DMS79 treated with DMSO at 0.1 percent for 48 hours (cell line): ENCODE results near the gene FAF1.
A peak's percentile ranks its signal among the peaks of the same experiment; 100 is the strongest.

ENCODE experiments used
- DNase-seq: peaks from one replicate; lab custom pipeline; 2025; lab: John Stamatoyannopoulos, UW

Gene FAF1

GRCh38 chr1:50978144-50978851 is 18.2 kb upstream of the FAF1 start:
- DNase-seq: peak; percentile 74

DNA sequence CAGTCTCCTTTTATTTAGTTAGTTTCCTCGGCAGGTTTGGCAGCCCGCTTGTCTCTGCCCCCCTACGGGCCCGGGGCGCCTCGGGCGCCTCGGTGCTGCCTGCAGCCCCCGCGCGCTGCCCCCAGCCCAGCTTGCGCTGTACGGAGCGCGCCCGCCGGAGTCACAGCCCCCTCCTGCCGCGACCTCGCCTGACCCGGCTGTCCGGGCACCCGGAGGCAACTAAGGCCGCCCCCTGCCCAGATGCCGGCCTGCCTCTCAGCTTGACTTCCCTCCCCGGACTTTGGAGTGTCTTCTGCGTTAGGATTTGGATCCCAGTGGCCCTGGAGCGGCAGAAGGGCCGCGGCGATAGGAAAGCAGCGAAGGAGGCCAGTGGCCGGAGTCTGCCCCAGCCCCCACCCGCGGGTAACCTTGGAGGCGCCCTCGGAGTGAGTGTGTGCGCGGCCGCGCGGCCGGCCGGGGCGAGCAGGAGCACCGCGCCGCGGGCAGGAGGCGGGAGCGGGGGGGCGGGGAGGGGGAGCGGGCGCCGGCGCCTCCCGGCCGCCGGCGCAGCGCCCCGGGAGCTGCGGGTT is 17.6 kb upstream of the FAF1 start:
- DNase-seq: no peak

DNA sequence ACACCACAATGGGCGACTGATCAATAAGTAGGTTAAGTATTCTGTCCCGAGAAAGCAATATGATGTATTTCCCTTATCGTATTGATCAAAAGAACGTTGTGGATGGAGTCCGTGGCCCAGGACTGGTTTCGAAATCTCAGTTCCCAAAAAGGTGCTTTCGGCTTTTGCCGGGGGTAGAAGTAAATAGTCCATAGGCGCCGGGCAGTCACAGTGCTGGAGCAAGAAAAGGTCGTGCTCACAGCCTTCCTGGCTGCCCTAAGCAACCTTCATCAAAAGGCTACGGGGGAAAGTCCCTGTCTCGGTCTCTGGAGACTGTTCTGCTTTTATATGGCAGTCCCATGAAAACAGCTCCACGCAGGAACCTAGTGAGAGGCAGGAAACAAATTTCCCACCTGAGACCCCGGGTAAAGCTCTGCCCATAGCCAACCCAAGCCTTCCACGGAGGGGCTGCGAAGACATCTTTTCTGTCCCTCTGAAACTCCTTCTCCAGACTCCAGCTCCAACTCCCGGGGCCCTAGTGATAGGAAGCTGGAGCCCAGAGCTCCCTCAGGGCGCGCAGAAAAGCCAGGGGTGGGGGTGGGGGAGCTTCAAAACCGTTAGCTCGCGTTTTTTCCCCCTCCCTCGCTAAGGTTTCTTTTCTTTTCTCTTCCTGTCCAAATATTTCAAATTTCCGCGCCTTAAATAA is 17.0 kb upstream of the FAF1 start:
- peak; percentile 90 for DNase-seq

- DNase-seq: peak; percentile 90
These were observed 16.2 kb upstream of the FAF1 start for GRCh38 chr1:50976111-50976889.

DNA sequence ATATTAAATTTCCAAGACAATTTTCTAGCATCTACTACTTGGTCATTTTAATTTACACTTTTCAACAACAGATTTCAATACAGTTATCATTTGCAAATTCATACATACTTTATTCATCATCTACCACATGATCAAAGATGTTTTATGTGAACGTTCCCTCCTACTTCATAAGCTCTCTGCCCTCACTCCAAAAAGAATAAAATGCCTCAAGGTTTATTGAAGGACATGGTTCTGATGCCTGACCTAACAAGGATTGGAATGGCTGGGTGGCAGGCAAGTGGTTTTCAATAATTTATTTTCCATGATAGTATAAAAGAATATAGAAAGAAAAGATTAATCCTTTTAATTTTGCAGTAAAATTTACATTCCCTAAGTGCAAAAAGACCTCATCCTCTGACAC is 15.4 kb upstream of the FAF1 start:
- DNase-seq: peak; percentile 66

DNA sequence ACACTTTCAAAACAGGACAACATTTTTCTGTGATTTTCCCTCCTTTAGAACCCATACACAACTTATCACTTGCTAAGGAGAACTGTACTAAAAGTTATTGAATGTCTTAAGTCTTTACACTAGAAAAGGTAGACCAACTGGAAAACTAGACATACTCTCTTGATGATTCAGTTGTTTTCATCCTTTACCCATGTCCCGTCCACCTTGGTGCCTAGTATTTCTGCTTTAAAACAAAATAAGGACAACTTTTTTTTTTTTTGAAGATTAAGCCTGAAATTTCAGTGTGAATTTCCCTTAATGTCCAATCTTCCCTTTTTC is 14.5 kb upstream of the FAF1 start:
- peak; percentile 77 for DNase-seq

DNA sequence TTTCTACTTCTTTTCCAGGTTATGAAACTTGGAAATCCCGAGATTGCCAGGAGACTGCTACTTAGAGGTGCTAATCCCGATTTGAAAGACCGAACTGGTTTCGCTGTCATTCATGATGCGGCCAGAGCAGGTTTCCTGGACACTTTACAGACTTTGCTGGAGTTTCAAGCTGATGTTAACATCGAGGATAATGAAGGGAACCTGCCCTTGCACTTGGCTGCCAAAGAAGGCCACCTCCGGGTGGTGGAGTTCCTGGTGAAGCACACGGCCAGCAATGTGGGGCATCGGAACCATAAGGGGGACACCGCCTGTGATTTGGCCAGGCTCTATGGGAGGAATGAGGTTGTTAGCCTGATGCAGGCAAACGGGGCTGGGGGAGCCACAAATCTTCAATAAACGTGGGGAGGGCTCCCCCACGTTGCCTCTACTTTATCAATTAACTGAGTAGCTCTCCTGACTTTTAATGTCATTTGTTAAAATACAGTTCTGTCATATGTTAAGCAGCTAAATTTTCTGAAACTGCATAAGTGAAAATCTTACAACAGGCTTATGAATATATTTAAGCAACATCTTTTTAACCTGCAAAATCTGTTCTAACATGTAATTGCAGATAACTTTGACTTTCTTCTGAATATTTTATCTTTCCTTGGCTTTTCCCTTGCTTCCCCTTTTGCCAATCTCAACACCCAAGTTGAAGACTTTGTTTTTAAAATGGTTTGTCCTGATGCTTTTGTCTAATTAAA is 14.0 kb upstream of the FAF1 start:
- peak; percentile 77 for DNase-seq

DNA sequence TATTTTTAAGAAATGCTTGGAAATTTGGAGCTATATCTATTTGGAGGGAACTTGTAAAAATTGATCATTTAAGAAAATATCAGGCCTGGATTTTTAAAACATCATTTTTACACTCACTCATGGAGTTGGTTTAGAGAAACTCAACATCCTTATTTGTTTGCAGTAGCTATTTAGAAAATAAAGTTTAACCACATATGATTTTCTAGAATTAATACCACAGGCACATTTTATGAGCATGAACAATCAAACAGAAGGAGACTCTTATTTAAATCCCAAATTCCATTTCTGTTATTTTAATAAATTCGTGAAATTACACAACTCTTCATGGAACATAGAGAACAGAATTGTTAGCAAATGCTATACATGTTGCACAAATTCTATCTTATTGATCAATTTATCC is 13.2 kb upstream of the FAF1 start:
- no peak for DNase-seq

DNA sequence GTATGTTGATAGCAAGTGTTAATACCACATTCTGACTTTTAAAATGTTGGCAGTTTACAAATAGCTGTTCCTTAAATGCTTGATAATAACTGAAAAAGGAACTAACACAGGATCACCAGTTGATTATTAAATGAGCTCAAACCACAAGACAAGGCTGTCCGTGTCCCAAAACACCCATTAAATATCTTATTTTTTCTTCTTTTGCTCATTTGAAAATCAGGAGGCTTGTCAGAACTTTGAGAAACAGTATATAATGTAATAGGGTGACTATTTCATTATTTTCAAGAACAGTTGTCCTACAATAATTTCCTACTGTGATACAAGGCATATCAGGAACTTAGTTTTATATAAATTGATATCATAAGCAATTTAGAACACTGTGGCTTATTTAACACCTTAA is 12.7 kb upstream of the FAF1 start:
- DNase-seq: peak; percentile 70

DNA sequence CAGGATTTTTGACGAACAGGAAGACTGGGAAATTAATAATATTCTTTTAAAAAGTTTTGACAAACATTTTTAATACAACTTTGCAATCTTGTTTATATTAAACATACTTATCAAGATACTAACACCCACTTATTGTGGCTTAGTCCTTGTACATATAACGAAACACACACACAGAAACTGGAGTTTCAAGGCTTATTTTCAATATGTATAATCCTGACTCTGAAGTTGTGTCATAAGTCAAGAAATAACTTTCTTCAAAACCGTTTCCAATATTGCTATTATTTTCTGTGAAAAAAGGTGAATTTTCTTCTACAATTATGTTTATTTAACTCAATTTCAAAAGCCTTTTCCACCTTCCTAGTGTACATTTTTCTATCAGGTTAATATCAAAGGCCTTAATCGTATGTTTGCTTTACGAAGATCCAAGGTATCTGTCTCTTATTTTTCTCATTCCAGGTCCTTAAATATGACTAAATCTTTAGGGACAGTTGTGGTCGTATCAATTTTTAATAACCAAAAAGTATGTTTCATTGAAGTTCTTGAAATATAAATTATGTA is 11.8 kb upstream of the FAF1 start:
- peak; percentile 72 for DNase-seq

GRCh38 chr1:50970931-50971582 is 11.0 kb upstream of the FAF1 start:
- DNase-seq: peak; percentile 62

DNA sequence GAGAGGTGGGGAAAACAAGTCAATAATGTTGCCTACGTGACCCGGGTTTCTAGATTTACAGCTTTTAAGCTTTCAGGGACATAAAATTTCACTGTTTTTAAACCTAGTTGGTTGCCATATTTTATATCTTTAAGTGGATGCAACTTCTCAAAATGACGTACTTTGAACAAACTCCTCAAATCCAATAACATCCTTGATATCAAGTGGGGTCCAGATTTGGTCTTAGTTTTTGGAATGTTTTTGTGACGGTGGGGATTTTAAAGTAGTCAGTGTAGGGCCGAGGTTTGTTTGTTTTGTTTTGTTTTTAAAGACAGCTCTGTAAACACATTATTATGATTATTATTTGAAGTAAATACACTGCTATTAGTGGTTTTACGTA is 10.4 kb upstream of the FAF1 start:
- DNase-seq: peak; percentile 74

- DNase-seq: peak; percentile 96
These were observed 9.8 kb upstream of the FAF1 start, which contains the start of gene CDKN2C for GRCh38 chr1:50969611-50970508. Gene CDKN2C, plus strand, starts transcription at chr1:50970245. Its CDS starts 124 bp downstream, at chr1:50970369.

GRCh38 chr1:50968821-50969610 is 8.9 kb upstream of the FAF1 start:
- no peak for DNase-seq

GRCh38 chr1:50968158-50968820 is 8.2 kb upstream of the FAF1 start:
- peak; percentile 92 for DNase-seq

- DNase-seq: peak; percentile 86
These were observed 7.5 kb upstream of the FAF1 start for GRCh38 chr1:50967416-50968157.

DNA sequence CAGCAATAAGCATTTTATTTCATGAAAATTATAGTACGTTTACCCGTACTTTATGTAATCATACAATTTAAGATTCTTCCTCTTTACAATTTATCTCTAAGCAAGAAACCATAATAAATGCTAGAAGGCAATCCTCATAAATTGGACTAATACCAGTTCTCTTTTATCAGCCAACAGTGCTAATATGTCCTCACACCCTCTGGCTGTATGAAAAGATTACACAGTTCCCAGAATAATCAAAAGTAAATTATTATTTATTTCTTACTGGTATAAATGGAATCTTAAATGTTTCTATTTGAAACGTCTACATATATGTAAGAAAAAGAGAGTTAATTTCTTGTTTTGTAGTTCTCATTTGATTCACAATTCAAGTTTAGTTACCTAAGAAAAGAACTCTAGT is 6.9 kb upstream of the FAF1 start:
- DNase-seq: no peak

DNA sequence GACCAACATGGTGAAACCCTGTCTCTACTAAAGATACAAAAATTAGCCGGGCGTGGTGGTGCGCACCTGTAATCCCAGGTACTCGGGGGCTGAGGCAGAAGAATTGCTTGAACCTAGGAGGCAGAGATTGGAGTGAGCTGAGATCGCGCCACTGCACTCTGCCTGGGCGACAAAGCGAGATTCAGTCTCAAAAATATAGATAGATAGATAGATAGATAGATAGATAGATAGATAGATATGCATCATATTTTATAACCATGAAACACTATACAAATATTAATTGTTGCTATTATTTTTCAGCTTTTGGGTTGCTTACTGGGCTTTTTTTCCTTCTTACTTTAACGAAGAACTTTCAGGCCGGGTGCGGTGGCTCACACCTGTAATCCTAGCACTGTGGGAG is 4.8 kb upstream of the FAF1 start:
- DNase-seq: no peak
